Vagina (tissue), 2 donors: ENCODE data around the gene PPM1G.

Experiments used
- POLR2A ChIP-seq, 2 donors: fragments of 450-650 bp; IDR thresholded peaks; one replicate each; pipeline ENCODE4 v1.6.1; 2017; ENCODE audit warnings: antibody characterized with exemption in 2 of 2, mild to moderate bottlenecking in 2 of 2, moderate library complexity in 2 of 2
- POLR2AphosphoS5 ChIP-seq, 2 donors: sonication (generic); formaldehyde crosslinking; IDR thresholded peaks; one replicate each; pipeline ENCODE4 v1.9.0; 2017; ENCODE audit warnings: antibody characterized with exemption in 2 of 2, mild to moderate bottlenecking in 2 of 2, low read depth in 1 of 2; ENCODE audit not compliant: insufficient read depth in 1 of 2
- TF ChIP-seq, protein P1 (sequence below), 3 experiments: fragments of 450-650 bp in 2 of 3; fragments of 200-600 bp in 1 of 3; sonication (generic) in 1 of 3; IDR thresholded peaks; one replicate each; pipeline ENCODE4 v1.5.1; 2017 to 2019; ENCODE audit warnings: antibody characterized with exemption in 3 of 3, mild to moderate bottlenecking in 2 of 3, moderate library complexity in 2 of 3

DNA sequence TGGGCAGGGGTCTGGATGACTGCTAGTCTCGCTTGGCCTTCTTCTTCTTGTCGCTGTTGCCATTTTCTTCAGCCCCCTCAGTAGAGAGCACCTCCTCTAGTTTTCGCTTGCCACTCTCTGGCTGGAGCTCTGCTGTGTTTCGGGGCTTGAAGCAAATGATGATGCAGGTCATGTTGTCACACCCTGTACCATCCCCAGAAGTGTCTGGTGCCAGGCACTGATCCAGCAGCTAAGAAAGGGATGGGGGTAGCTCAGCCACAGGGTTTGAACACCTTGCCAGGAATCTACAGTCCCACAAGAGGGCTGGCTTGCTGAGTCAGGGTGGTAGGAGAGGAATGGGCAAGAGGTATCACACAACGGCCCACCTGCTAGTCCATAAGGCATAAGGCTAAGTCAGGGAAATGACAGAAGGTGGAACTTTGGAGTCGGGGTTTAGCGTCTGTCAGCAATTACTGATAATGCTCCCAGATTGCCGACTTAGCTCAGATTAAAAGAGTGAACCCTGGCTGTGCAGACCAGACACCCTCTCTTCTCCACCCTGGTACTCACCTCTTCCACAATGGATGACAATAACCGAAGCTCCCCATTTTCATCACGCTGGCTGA, 27.7 kb downstream of the PPM1G start:
- no peak for TF ChIP-seq POLR2A (IDR thresholded peaks at IDR 0.05)
- TF ChIP-seq, protein P1, sequence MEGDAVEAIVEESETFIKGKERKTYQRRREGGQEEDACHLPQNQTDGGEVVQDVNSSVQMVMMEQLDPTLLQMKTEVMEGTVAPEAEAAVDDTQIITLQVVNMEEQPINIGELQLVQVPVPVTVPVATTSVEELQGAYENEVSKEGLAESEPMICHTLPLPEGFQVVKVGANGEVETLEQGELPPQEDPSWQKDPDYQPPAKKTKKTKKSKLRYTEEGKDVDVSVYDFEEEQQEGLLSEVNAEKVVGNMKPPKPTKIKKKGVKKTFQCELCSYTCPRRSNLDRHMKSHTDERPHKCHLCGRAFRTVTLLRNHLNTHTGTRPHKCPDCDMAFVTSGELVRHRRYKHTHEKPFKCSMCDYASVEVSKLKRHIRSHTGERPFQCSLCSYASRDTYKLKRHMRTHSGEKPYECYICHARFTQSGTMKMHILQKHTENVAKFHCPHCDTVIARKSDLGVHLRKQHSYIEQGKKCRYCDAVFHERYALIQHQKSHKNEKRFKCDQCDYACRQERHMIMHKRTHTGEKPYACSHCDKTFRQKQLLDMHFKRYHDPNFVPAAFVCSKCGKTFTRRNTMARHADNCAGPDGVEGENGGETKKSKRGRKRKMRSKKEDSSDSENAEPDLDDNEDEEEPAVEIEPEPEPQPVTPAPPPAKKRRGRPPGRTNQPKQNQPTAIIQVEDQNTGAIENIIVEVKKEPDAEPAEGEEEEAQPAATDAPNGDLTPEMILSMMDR (IDR thresholded peaks at IDR 0.05): no peak
- no peak for TF ChIP-seq POLR2AphosphoS5 (IDR thresholded peaks at IDR 0.05; ENCODE audit: insufficient read depth in 1 of 2, low read depth in 1 of 2)
